Measurements from ENCODE around the gene RAB40B. TPM values are rescaled to one million over a fixed set of nuclear protein-coding genes. Genes with fewer than 3 reads are reported as not detected.
A peak's percentile ranks its signal among the peaks of the same experiment; 100 is the strongest.

RAB40B gene
- total and polyA plus RNA-seq, 2 of the 13 experiments (the other 11 are each of a cell fraction or from before 2014, with no cell fraction given), result 6.2 to 6.5 TPM

DNA sequence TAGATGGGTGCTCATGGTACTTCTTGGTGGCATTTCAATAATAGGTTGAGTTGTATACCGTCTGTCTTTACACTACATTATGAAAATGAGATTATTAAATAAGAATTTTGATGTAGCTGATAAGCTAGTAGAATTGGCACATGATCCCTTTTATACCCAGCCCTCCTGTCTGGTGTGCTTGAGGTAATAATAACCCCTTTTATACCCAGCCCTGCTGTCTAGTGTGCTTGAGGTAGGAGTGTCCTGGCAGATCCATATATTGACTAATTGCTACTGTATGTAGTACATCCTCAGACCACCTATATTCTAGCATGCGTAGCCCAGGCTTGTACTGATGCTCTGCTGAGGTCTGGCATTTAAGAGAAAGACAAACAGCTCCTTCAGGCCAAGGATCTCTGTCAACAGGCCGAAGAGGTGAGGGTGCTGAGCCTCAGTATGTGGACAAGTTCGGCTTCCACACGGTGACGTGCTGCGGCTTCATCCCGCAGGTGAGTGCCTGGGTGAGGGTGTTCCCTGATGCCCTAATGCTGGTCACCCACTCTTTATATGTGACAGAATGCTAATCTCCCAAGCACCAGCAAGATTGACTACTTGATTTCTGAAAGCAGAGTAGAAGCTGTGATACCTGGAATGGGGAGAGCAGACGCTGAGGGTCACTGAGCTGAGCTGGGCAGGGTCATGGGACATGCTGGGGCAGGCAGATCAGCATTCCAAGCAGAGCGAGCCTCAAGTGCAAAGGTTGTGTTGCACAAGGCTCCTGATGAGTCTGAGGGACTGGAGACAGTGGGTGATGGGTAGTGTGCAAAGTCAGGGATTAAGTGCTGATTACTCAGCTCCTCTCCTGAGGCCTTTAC lies 42.6 kb upstream of the RAB40B start (continued):
- TF ChIP-seq UBTF (CRISPR knock-in tag; IDR thresholded peaks at IDR 0.05) (peak; percentile 71), SNAI1 (CRISPR knock-in tag; IDR thresholded peaks at IDR 0.05; ENCODE audit: borderline replicate concordance) (0 out of 2 replicates have a peak, but pooled peaks have one; percentile 20), KLF9 (CRISPR knock-in tag; IDR thresholded peaks at IDR 0.05; ENCODE audit: low read depth) (no peak), SMAD3 (CRISPR knock-in tag; IDR thresholded peaks at IDR 0.05) (peak; percentile 92), FOXC1 (CRISPR knock-in tag; IDR thresholded peaks at IDR 0.05; ENCODE audit: borderline replicate concordance) (no peak; the same call in 1 of the 2 replicates), SKI (IDR thresholded peaks at IDR 0.05; ENCODE audit: partially characterized antibody) (peak; percentile 89), ZNF577 (CRISPR knock-in tag; IDR thresholded peaks at IDR 0.05; ENCODE audit: borderline replicate concordance, low read depth) (no peak), PPARG (CRISPR knock-in tag; conservative IDR thresholded peaks at IDR 0.05) (peak; percentile 81), ZEB1 (IDR thresholded peaks at IDR 0.05; ENCODE audit: insufficient replicate concordance, low read depth) (no peak), JUNB (CRISPR knock-in tag; IDR thresholded peaks at IDR 0.05; ENCODE audit: borderline replicate concordance) (no peak), ZBTB39 (CRISPR knock-in tag; IDR thresholded peaks at IDR 0.05) (0 out of 2 replicates have a peak, but pooled peaks have one; percentile 47), RFX5 (IDR thresholded peaks at IDR 0.05; ENCODE audit: low read depth, low read length) (no peak), RCOR2 (CRISPR knock-in tag; IDR thresholded peaks at IDR 0.05) (peak; percentile 76), IRF2 (CRISPR knock-in tag; IDR thresholded peaks at IDR 0.05) (peak; percentile 96), ZZZ3 (CRISPR knock-in tag; IDR thresholded peaks at IDR 0.05; ENCODE audit: borderline replicate concordance) (no peak), ZNF292 (CRISPR knock-in tag; IDR thresholded peaks at IDR 0.05; ENCODE audit: borderline replicate concordance, low read depth) (peak; percentile 100), ZNF644 (CRISPR knock-in tag; IDR thresholded peaks at IDR 0.05; ENCODE audit: low read depth) (peak; percentile 91), NFRKB (IDR thresholded peaks at IDR 0.05) (no peak)
- TF ChIP-seq, protein P1, sequence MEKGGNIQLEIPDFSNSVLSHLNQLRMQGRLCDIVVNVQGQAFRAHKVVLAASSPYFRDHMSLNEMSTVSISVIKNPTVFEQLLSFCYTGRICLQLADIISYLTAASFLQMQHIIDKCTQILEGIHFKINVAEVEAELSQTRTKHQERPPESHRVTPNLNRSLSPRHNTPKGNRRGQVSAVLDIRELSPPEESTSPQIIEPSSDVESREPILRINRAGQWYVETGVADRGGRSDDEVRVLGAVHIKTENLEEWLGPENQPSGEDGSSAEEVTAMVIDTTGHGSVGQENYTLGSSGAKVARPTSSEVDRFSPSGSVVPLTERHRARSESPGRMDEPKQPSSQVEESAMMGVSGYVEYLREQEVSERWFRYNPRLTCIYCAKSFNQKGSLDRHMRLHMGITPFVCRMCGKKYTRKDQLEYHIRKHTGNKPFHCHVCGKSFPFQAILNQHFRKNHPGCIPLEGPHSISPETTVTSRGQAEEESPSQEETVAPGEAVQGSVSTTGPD (CRISPR knock-in tag; IDR thresholded peaks at IDR 0.05), result no peak
- TF ChIP-seq, protein P2, sequence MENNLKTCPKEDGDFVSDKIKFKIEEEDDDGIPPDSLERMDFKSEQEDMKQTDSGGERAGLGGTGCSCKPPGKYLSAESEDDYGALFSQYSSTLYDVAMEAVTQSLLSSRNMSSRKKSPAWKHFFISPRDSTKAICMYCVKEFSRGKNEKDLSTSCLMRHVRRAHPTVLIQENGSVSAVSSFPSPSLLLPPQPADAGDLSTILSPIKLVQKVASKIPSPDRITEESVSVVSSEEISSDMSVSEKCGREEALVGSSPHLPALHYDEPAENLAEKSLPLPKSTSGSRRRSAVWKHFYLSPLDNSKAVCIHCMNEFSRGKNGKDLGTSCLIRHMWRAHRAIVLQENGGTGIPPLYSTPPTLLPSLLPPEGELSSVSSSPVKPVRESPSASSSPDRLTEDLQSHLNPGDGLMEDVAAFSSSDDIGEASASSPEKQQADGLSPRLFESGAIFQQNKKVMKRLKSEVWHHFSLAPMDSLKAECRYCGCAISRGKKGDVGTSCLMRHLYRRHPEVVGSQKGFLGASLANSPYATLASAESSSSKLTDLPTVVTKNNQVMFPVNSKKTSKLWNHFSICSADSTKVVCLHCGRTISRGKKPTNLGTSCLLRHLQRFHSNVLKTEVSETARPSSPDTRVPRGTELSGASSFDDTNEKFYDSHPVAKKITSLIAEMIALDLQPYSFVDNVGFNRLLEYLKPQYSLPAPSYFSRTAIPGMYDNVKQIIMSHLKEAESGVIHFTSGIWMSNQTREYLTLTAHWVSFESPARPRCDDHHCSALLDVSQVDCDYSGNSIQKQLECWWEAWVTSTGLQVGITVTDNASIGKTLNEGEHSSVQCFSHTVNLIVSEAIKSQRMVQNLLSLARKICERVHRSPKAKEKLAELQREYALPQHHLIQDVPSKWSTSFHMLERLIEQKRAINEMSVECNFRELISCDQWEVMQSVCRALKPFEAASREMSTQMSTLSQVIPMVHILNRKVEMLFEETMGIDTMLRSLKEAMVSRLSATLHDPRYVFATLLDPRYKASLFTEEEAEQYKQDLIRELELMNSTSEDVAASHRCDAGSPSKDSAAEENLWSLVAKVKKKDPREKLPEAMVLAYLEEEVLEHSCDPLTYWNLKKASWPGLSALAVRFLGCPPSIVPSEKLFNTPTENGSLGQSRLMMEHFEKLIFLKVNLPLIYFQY (CRISPR knock-in tag; IDR thresholded peaks at IDR 0.05; ENCODE audit: borderline replicate concordance), result peak; percentile 80; the same call in 1 of the 2 replicates
